GM10847 (cell line): ENCODE data around the gene INAFM2.
A peak's percentile ranks its signal among the peaks of the same experiment; 100 is the strongest.

Source experiments
- POLR2A ChIP-seq: IDR thresholded peaks from 2 replicates; pipeline ENCODE4 v1.6.1; 2011; ENCODE audit not compliant: insufficient read length; ENCODE audit errors: extremely low read depth

The INAFM2 gene

GRCh38 chr15:40295877-40296560 is 27.5 kb upstream of the INAFM2 start:
- no peak for TF ChIP-seq POLR2A

GRCh38 chr15:40296561-40297230 is 26.8 kb upstream of the INAFM2 start:
- no peak for TF ChIP-seq POLR2A

- TF ChIP-seq POLR2A = no peak
Observed at GRCh38 chr15:40297356-40297755, 26.1 kb upstream of the INAFM2 start.

- no peak for TF ChIP-seq POLR2A
Observed at GRCh38 chr15:40298216-40298935, 25.1 kb upstream of the INAFM2 start.

GRCh38 chr15:40300367-40300766 is 23.1 kb upstream of the INAFM2 start:
- TF ChIP-seq POLR2A = no peak

GRCh38 chr15:40300771-40301170 is 22.7 kb upstream of the INAFM2 start:
- TF ChIP-seq POLR2A = no peak

GRCh38 chr15:40301467-40302179 is 21.9 kb upstream of the INAFM2 start:
- TF ChIP-seq POLR2A = no peak

GRCh38 chr15:40302288-40302886 is 21.1 kb upstream of the INAFM2 start:
- no peak for TF ChIP-seq POLR2A

GRCh38 chr15:40302981-40303380 is 20.5 kb upstream of the INAFM2 start:
- no peak for TF ChIP-seq POLR2A

- TF ChIP-seq POLR2A = no peak
Observed at GRCh38 chr15:40303576-40303975, 19.9 kb upstream of the INAFM2 start.

GRCh38 chr15:40305281-40305680 is 18.2 kb upstream of the INAFM2 start:
- no peak for TF ChIP-seq POLR2A

- TF ChIP-seq POLR2A = no peak
Observed at GRCh38 chr15:40306371-40306770, 17.1 kb upstream of the INAFM2 start.

- TF ChIP-seq POLR2A = no peak
Observed at GRCh38 chr15:40306908-40307307, 16.6 kb upstream of the INAFM2 start.

- TF ChIP-seq POLR2A = peak; percentile 82
Observed at GRCh38 chr15:40307421-40308211, 15.9 kb upstream of the INAFM2 start, which contains the start of gene PLCB2. Gene PLCB2 (minus strand): TSS chr15:40307935. CDS start chr15:40307672, 263 bp downstream.
